ENCODE data around the gene PARP16.
"Not testable (repeated sequence)": the region's sequence is repeated elsewhere in the genome, so short reads cannot be mapped to it uniquely, and the experiment has no call there.

The PARP16 gene

GRCh38 chr15:65275104-65275727, 11.5 kb downstream of the PARP16 start:
- Histone ChIP-seq H3K4me1 (no peaks in the 10 kb centered on the region), H3K36me3 (peaks cover 7% of the 10 kb centered on the region), H3K27me3 (no peaks in the 10 kb centered on the region), H3K4me3 (ENCODE audit: low read depth, low read length) (no peak overlapping the region), H3K9me3 (no peaks in the 10 kb centered on the region)
- no peak for TF ChIP-seq CTCF (IDR thresholded peaks at IDR 0.05; ENCODE audit: low read depth, low read length)
- DNase-seq = no peak

GRCh38 chr15:65270811-65271545, 15.7 kb downstream of the PARP16 start:
- H3K9me3 ChIP-seq; H3K36me3 ChIP-seq; H3K4me3 ChIP-seq (ENCODE audit: low read depth, low read length); H3K4me1 ChIP-seq; H3K27me3 ChIP-seq: not testable (repeated sequence)
- DNase-seq = peak; percentile 72
- TF ChIP-seq CTCF (IDR thresholded peaks at IDR 0.05; ENCODE audit: low read depth, low read length) = peak; percentile 87

GRCh38 chr15:65268411-65268810, 18.3 kb downstream of the PARP16 start:
- peaks cover 8% of the 10 kb centered on the region for H3K36me3 ChIP-seq
- no peaks in the 10 kb centered on the region for H3K9me3 ChIP-seq
- no peak for TF ChIP-seq CTCF (IDR thresholded peaks at IDR 0.05; ENCODE audit: low read depth, low read length)
- no peaks in the 10 kb centered on the region for H3K27me3 ChIP-seq
- H3K4me1 ChIP-seq = no peaks in the 10 kb centered on the region
- DNase-seq = no peak
- no peak overlapping the region for H3K4me3 ChIP-seq (ENCODE audit: low read depth, low read length)

- Histone ChIP-seq H3K4me3 (ENCODE audit: low read depth, low read length) (no peak overlapping the region), H3K4me1 (no peaks in the 10 kb centered on the region), H3K27me3 (no peaks in the 10 kb centered on the region), H3K36me3 (peaks cover 14% of the 10 kb centered on the region), H3K9me3 (no peaks in the 10 kb centered on the region)
- no peak for TF ChIP-seq CTCF (IDR thresholded peaks at IDR 0.05; ENCODE audit: low read depth, low read length)
- no peak for DNase-seq
These were observed 20.2 kb downstream of the PARP16 start for GRCh38 chr15:65266469-65266868.

- no peaks in the 10 kb centered on the region for H3K9me3 ChIP-seq
- H3K4me1 ChIP-seq = no peaks in the 10 kb centered on the region
- H3K4me3 ChIP-seq (ENCODE audit: low read depth, low read length) = no peak overlapping the region
- H3K27me3 ChIP-seq = no peaks in the 10 kb centered on the region
- DNase-seq = no peak
- H3K36me3 ChIP-seq = peaks cover 15% of the 10 kb centered on the region
- TF ChIP-seq CTCF (IDR thresholded peaks at IDR 0.05; ENCODE audit: low read depth, low read length) = no peak
These were observed 21.7 kb downstream of the PARP16 start for GRCh38 chr15:65264863-65265430.

GRCh38 chr15:65263313-65263712, 23.4 kb downstream of the PARP16 start:
- H3K27me3 ChIP-seq = no peaks in the 10 kb centered on the region
- DNase-seq = no peak
- no peaks in the 10 kb centered on the region for H3K9me3 ChIP-seq
- H3K4me1 ChIP-seq = no peaks in the 10 kb centered on the region
- H3K4me3 ChIP-seq (ENCODE audit: low read depth, low read length) = no peak overlapping the region
- no peak for TF ChIP-seq CTCF (IDR thresholded peaks at IDR 0.05; ENCODE audit: low read depth, low read length)
- peaks cover 15% of the 10 kb centered on the region for H3K36me3 ChIP-seq
